Mammary epithelial cell (primary cell): ENCODE results near the gene HAUS6.

Experiments
- CTCF ChIP-seq, 2 donors: IDR thresholded peaks in 1 of 2; conservative IDR thresholded peaks in 1 of 2; 2 replicates each; pipeline ENCODE4 v1.5.1; 2011 to 2012; ENCODE audit warnings: inconsistent platforms in 2 of 2, low read length in 2 of 2, mild to moderate bottlenecking in 2 of 2, control low read depth in 1 of 2, low read depth in 1 of 2; ENCODE audit not compliant: insufficient read depth in 1 of 2; ENCODE audit errors: extremely low read depth in 1 of 2
- EZH2 ChIP-seq: IDR thresholded peaks from 2 replicates; pipeline ENCODE4 v1.6.1; 2012; ENCODE audit warnings: low read length, inconsistent platforms, borderline replicate concordance

- TF ChIP-seq CTCF (conservative IDR thresholded peaks at IDR 0.05 in 1 of 2, IDR thresholded peaks at IDR 0.05 in 1 of 2; ENCODE audit: extremely low read depth in 1 of 2, insufficient read depth in 1 of 2, low read depth in 1 of 2, low read length in 2 of 2) = no peak
- TF ChIP-seq EZH2 = no peak
Observed at GRCh38 chr9:19117039-19117716, 14.5 kb upstream of the HAUS6 start.
